HG02588 (cell line): ENCODE results near the gene MAGI2.
"Not testable (repeated sequence)": the region's sequence is repeated elsewhere in the genome, so short reads cannot be mapped to it uniquely, and the experiment has no call there.

Experiments used
- ATAC-seq: cut with Tn5 transposase; IDR thresholded peaks from one replicate; pipeline ENCODE4 v1.9.1; 2021; ENCODE audit warnings: mild to moderate bottlenecking, moderate library complexity; ENCODE audit not compliant: unreplicated experiment

MAGI2 gene

DNA sequence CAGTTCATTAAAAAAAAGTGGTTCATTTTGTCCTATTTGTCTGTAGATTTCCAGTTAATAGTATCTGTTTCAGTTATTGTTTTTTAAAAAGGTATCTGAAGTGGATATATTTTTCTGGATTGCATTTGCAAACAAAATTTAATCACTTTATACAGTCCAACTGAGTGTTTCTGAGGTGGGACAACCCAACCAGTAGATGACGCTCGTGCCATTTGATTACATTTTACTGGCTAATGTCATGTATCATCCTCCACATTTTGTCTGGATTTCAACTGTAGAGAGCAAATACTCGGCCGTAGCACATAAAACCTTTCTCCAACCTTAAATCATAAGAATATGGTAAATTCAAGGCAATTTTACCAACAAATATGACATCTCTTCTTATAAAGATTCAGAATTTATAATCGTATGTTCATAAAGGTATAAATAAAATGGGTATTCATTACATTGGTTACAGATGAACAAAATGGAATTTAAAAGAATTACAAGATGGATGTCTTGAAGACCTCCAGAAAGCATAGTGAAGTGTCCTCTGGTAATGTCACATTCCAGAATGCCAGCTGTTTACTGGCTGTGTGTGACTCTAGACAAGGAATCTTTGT, 865.9 kb downstream of the MAGI2 start:
- ATAC-seq = no peak

DNA sequence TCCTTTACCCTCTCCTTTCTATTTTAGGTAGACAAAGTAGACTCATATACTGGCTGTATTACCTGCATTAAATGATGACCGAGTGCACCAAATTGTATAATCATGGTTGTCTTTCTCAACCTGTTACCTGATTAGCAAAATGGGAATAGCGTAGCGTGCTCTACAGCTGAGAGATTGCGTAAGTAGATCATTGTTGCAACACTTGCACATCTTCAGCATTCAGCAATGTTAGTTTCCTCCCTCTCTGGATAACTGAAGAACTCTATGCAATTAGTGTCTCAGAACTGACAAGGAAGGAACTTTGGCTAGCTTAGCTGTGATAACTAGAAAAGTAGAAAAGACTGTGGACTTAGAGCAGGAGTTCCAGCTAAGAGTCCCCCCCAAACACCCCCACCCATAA, 867.5 kb downstream of the MAGI2 start:
- no peak for ATAC-seq

DNA sequence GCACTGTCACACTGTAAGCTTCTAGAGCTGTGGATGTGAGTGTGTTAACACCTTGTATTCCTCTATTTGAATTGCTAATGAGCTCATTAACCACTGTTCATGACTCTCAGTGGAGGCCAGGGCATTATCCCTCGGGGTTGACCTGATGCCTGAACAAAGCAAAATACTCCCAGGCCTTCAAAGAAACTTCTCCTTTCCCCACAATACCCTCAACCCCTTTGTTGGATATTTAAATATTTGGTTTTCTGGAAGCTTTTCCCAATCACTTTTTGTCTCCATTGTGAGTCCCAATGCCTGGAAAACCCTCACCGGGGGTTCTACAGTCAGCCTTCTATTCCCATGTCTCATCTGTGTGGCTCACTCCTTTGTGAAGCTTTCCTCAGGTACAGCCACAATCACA, 874.8 kb downstream of the MAGI2 start:
- no peak for ATAC-seq

DNA sequence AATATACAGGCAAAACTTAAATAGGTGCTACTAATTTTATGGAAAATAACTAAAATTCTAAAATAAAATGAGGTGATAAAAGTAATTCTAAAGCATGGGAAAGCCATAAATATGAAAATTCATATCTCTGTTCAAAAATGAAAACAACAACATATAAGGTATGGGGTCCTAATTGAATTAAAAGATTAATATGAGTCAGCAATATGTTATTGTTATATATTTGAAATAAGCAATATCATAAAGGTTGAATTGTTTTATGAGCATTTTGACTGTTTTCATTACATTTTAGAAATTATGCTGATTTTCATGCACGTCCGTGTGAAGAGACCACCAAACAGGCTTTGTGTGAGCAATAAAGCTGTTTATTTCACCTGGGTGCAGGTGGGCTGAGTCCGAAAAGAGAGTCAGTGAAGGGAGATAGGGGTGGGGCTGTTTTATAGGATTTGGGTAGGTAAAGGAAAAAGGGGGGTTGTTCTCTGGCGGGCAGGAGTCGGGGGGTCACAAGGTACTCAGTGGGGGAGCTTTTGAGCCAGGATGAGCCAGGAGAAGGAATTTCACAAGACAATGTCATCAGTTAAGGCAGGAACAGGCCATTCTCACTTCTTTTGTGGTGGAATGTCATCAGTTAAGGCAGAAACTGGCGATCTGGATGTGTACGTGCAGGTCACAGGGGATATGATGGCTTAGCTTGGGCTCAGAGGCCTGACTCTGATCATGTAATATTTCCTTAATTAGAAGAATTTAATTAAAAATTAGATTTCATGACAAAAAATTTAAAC, 876.1 kb downstream of the MAGI2 start:
- ATAC-seq = not testable (repeated sequence)

GRCh38 chr7:78576236-78576635, 877.2 kb downstream of the MAGI2 start:
- no peak for ATAC-seq

DNA sequence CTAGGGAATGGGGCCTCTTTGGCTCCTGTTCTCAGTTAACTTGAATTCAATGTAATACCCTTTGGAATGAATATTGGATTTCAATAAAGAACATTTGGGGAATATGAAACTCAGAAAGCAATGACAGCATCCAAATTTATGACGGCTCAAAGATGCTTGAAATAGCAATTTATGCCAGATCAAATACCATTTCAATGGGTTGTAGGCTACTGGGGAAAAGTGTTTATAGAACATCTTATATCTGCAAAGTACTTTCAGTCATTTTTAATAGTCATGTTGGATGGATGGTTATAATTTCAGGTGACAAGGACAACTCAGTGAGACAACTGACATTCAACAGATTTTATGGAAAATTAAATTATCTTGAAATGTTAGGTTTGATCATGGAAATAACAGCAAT, 882.2 kb downstream of the MAGI2 start:
- no peak for ATAC-seq

- no peak for ATAC-seq
These were observed 884.8 kb downstream of the MAGI2 start for GRCh38 chr7:78568690-78569089.

DNA sequence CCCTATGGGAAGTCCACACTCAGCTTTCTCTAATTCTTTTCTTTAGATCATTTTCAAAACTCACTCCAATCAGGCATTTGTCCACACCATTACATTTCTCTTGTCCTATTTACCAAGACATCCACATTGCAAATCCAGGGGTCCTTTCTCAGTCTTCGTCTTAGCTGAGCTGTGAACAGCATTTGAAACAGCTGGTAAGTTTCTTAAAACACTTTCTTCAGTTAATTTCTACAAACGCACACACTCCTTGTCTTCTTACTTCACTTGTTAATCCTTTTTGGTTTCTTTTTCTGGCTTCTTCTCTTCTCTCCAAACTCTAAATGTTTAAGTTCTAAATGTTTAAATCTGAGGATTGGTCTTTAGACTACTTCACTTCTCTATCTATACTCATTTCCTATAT, 885.6 kb downstream of the MAGI2 start:
- no peak for ATAC-seq

- no peak for ATAC-seq
These were observed 887.7 kb downstream of the MAGI2 start for GRCh38 chr7:78565784-78566183.

DNA sequence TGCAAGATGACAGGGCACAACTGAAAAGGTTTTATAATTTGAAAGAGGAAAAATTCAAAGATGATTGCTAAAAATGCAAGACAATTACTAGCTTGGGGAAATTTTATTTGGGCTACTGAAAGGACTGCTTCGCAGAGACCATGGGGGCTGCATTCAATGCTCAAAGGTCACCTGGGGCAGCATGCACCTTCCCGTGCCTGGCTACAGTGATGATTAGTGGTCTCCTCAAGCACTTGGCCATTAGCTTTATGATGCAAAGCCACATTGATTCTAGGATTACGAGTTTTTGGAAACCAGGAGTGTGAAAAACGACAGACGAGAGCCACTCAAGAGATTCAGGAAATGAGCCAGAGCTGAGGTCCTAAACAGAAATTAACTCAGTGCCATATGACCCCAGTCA, 890.3 kb downstream of the MAGI2 start:
- no peak for ATAC-seq

DNA sequence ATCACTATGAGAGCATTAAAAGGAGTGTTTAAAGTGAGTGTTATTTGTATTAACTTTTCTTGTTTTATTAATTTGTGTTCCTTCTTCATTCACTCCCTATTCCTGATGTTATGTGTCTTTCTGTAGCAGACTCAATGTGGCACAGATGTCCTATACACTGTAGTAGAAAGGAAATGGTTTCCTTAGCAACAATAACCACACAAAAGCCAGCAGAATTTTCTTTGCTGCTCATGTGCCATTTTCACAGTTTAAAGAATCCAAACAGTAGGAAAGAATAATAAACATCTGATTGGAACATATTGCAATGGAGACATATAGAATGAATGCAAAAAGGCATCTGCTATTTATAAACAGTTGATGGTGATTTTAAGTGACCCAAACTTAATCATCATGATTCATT, 891.3 kb downstream of the MAGI2 start:
- ATAC-seq = no peak

DNA sequence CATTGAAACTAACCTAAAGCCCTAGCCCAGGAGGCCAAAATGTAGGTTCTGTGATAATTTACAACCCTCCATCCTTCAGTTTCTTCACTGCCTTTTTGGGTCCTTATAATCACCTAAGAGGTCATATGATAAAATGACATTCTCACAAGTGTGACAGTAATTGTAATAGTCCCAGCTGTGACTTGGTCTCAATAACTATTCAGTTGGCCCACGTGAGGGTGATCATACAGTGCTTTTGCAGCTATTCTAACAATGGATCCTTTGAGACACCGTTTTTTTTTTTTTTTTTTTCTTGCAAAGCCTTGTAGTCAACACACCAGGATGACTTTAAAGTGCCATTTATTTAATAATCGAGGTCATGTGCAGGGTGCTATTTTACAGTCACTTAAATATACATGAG, 894.9 kb downstream of the MAGI2 start:
- ATAC-seq = no peak

GRCh38 chr7:78543976-78544375, 909.5 kb downstream of the MAGI2 start:
- no peak for ATAC-seq

GRCh38 chr7:78542981-78543380, 910.5 kb downstream of the MAGI2 start:
- no peak for ATAC-seq

- no peak for ATAC-seq
These were observed 910.9 kb downstream of the MAGI2 start for GRCh38 chr7:78542541-78542940.

DNA sequence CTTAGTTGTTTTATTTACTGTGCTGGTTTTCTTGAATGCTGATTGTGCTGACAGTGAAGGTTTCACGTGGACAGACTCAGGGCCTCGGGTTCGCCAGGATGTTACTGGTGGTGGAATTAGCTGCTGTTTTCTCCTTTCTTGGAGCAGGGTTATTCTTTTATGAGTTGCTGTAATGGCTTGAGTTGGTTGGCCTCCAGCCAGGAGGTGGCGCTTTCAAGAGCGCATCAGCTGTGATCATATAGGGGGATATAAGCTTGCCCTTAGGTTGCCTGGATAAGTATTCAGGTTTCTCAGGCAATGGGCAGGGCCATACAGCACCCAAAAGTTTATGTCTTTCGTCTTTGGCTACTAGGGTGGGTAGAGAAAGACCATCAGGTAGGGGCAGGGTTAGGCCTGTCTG, 913.6 kb downstream of the MAGI2 start:
- no peak for ATAC-seq

DNA sequence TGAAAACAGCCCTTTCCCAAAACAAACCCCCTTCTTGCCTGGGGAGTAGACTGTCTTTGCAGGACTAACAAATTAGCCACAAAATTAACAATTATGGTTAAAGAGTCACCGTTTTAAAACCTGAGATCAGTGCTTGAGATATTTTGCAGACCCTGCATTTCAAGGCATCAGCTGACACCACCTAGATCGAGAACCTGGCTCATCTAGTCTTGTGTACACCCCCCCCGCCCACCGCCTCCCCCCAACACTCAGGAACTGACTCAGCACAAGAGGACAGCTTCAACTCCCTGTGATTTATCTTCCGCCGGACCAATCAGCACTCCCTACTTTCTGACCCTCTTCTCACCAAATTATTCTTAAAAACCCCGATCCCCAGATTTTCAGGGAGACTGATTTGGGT, 917.8 kb downstream of the MAGI2 start:
- ATAC-seq = no peak

DNA sequence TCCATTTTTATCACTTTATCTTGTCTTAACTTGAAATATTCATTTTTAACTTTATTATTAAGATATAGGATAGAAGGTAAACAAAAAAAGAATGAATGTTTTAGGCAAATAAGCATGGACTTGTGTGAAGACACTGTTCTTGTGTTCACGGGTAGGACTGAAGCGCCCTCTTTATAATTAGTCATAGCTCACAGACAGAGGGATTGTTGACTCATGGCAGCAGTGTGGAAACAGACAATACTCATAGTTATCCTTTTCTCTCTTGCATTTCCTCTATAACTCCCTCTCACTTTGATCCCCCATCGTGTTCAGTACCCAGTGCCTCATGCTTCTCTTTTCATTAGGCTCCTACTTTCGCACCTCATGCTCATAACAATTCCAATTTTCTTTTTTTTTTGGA, 923.1 kb downstream of the MAGI2 start:
- ATAC-seq = no peak

GRCh38 chr7:78529392-78529791, 924.1 kb downstream of the MAGI2 start:
- ATAC-seq = no peak

DNA sequence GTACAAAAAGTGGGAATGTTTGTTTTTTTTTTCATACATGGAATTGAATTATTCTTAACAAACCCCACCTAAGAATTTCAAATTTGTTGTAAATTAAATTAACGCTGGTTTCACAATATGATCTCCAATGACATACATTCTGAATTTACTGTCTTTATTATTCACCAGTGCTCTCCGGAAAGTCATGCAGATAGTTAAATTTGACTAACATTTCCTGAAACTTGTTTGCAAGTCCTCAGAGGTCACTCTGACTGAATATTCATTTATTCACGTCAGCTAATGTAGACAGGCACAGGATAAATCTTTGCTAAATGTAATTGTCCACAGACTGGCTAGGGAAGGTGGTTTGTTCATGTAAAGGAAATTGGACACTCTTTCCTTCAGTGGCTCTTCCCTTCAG, 924.5 kb downstream of the MAGI2 start:
- ATAC-seq = no peak

GRCh38 chr7:78523930-78524329, 929.5 kb downstream of the MAGI2 start:
- ATAC-seq = no peak

DNA sequence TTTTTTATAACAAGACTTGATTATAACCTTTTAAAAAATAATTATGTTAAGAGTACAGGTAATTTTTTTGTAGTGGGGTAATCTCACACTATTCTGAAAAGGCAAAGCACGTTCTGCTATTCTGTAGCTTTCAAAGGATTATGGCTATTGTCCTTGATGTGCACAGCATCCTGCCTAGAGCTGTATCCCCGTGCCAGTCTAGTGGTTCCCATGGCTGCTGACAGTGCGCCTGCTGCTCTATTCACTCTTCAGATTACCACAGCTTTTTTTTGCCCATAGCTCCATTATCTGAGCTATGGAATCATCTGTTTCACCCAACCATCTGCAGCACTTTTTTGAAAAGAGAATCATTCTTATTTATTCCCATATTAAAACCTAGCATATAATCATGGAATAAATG, 931.5 kb downstream of the MAGI2 start:
- ATAC-seq = no peak

- no peak for ATAC-seq
These were observed 937.0 kb downstream of the MAGI2 start for GRCh38 chr7:78516450-78516849.
